GM19023 (cell line): ENCODE data around the gene DUSP1.
A peak's percentile ranks its signal among the peaks of the same experiment; 100 is the strongest.

Experiments used
- ATAC-seq: cut with Tn5 transposase; IDR thresholded peaks from one replicate; pipeline ENCODE4 v1.9.1; 2021; ENCODE audit warnings: mild to moderate bottlenecking, moderate library complexity; ENCODE audit not compliant: unreplicated experiment

The DUSP1 gene

GRCh38 chr5:172765766-172766286 is 5.2 kb downstream of the DUSP1 start:
- no peak for ATAC-seq

- ATAC-seq = peak; percentile 94
These were observed 5.9 kb downstream of the DUSP1 start for GRCh38 chr5:172764861-172765765.

- ATAC-seq = no peak
These were observed 7.9 kb downstream of the DUSP1 start for GRCh38 chr5:172763120-172763464.

GRCh38 chr5:172762214-172763119 is 8.5 kb downstream of the DUSP1 start:
- no peak for ATAC-seq

GRCh38 chr5:172760959-172761358 is 10.0 kb downstream of the DUSP1 start:
- ATAC-seq = no peak

GRCh38 chr5:172760136-172760535 is 10.9 kb downstream of the DUSP1 start:
- ATAC-seq = no peak

- no peak for ATAC-seq
These were observed 12.2 kb downstream of the DUSP1 start for GRCh38 chr5:172758834-172759149.

GRCh38 chr5:172758077-172758833 is 12.7 kb downstream of the DUSP1 start:
- ATAC-seq = no peak

- no peak for ATAC-seq
These were observed 13.5 kb downstream of the DUSP1 start for GRCh38 chr5:172757394-172758010.

- ATAC-seq = no peak
These were observed 14.1 kb downstream of the DUSP1 start for GRCh38 chr5:172756764-172757393.

GRCh38 chr5:172754596-172755356 is 16.2 kb downstream of the DUSP1 start:
- no peak for ATAC-seq

GRCh38 chr5:172753101-172753500 is 17.9 kb downstream of the DUSP1 start:
- no peak for ATAC-seq

GRCh38 chr5:172751761-172752510 is 19.1 kb downstream of the DUSP1 start:
- ATAC-seq = no peak

- ATAC-seq = no peak
These were observed 20.9 kb downstream of the DUSP1 start for GRCh38 chr5:172749881-172750633.

GRCh38 chr5:172749076-172749475 is 21.9 kb downstream of the DUSP1 start:
- no peak for ATAC-seq

GRCh38 chr5:172748341-172748843 is 22.6 kb downstream of the DUSP1 start:
- no peak for ATAC-seq

- ATAC-seq = no peak
These were observed 23.5 kb downstream of the DUSP1 start for GRCh38 chr5:172747471-172747870.

GRCh38 chr5:172746725-172747124 is 24.3 kb downstream of the DUSP1 start:
- ATAC-seq = no peak
